HG03432 (cell line): Measurements from ENCODE around the gene ARFGAP3.
"Not testable (repeated sequence)": the region's sequence is repeated elsewhere in the genome, so short reads cannot be mapped to it uniquely, and the experiment has no call there.

Source experiments
- ATAC-seq: cut with Tn5 transposase; IDR thresholded peaks from one replicate; pipeline ENCODE4 v1.9.1; 2021; ENCODE audit warnings: mild to moderate bottlenecking, moderate library complexity; ENCODE audit not compliant: unreplicated experiment

Gene ARFGAP3

GRCh38 chr22:42799061-42799460 is 58.0 kb downstream of the ARFGAP3 start:
- ATAC-seq = no peak

GRCh38 chr22:42797011-42797410 is 60.1 kb downstream of the ARFGAP3 start:
- no peak for ATAC-seq

- no peak for ATAC-seq
These were observed 61.0 kb downstream of the ARFGAP3 start for GRCh38 chr22:42796081-42796480.

GRCh38 chr22:42794551-42795510 is 62.2 kb downstream of the ARFGAP3 start:
- ATAC-seq = no peak

- ATAC-seq = no peak
These were observed 63.1 kb downstream of the ARFGAP3 start for GRCh38 chr22:42793848-42794405.

GRCh38 chr22:42792909-42793847 is 63.9 kb downstream of the ARFGAP3 start:
- ATAC-seq = no peak

GRCh38 chr22:42792453-42792908 is 64.6 kb downstream of the ARFGAP3 start:
- ATAC-seq = no peak

GRCh38 chr22:42791721-42792452 is 65.2 kb downstream of the ARFGAP3 start:
- no peak for ATAC-seq

- ATAC-seq = no peak
These were observed 68.6 kb downstream of the ARFGAP3 start for GRCh38 chr22:42788466-42788865.

- no peak for ATAC-seq
These were observed 69.1 kb downstream of the ARFGAP3 start for GRCh38 chr22:42788021-42788420.

GRCh38 chr22:42787357-42787736 is 69.7 kb downstream of the ARFGAP3 start:
- ATAC-seq = no peak

GRCh38 chr22:42786606-42787356 is 70.3 kb downstream of the ARFGAP3 start:
- no peak for ATAC-seq

GRCh38 chr22:42785706-42786499 is 71.2 kb downstream of the ARFGAP3 start:
- ATAC-seq = no peak

- not testable (repeated sequence) for ATAC-seq
These were observed 74.8 kb downstream of the ARFGAP3 start for GRCh38 chr22:42782306-42782705.

GRCh38 chr22:42780070-42780540 is 77.0 kb downstream of the ARFGAP3 start:
- no peak for ATAC-seq

GRCh38 chr22:42777126-42777525 is 79.9 kb downstream of the ARFGAP3 start:
- no peak for ATAC-seq

- no peak for ATAC-seq
These were observed 83.9 kb downstream of the ARFGAP3 start for GRCh38 chr22:42773167-42773566.

GRCh38 chr22:42772647-42773046 is 84.4 kb downstream of the ARFGAP3 start:
- ATAC-seq = no peak
